Upper lobe of right lung (tissue), 1 donor: Measurements from ENCODE around the gene SYNPO. TPM values are rescaled to one million over a fixed set of nuclear protein-coding genes. Genes with fewer than 3 reads are reported as not detected.
A peak's percentile ranks its signal among the peaks of the same experiment; 100 is the strongest.

ENCODE experiments used
- ATAC-seq: fragments of 200-7000 bp; cut with Tn5 transposase; one replicate; pipeline ENCODE4 v1.9.1; 2020; ENCODE audit warnings: mild to moderate bottlenecking, moderate library complexity
- DNase-seq: peaks from one replicate; pipeline ENCODE4 v3.0.0-alpha.2; 2020
- H3K27ac ChIP-seq: fragments of 200-600 bp; one replicate; pipeline ENCODE4 v1.8.0; 2022
- H3K27me3 ChIP-seq: fragments of 200-600 bp; one replicate; pipeline ENCODE4 v1.8.0; 2022; ENCODE audit warnings: mild to moderate bottlenecking
- H3K36me3 ChIP-seq: fragments of 200-600 bp; one replicate; pipeline ENCODE4 v1.8.0; 2022
- H3K4me1 ChIP-seq: fragments of 200-600 bp; one replicate; pipeline ENCODE4 v1.8.0; 2022
- H3K4me3 ChIP-seq: fragments of 200-600 bp; one replicate; pipeline ENCODE4 v1.8.0; 2022; ENCODE audit warnings: mild to moderate bottlenecking
- H3K9me3 ChIP-seq: fragments of 200-600 bp; one replicate; pipeline ENCODE4 v1.8.0; 2022
- intact Hi-C: fragments of 100-400 bp; cut with DNase I; formaldehyde crosslinking; loops from one replicate; pipeline ENCODE4 v1.11.0; 2022
- total RNA-seq: library from RNA; stranded (reverse); fragmentation: NEBNext Ultra II Directional; extraction: Animal tissue kit (Norgen Biotek cat#: 25700); gene quantifications from one replicate; pipeline ENCODE4 v1.2.1, GENCODE V29; 2021
- TF ChIP-seq, protein P1 (sequence below): fragments of 200-600 bp; IDR thresholded peaks from one replicate; pipeline ENCODE4 v1.8.0; 2022; ENCODE audit warnings: antibody characterized with exemption
- donor health status: DM: no; HTN: yes; CAD: no; lungs with severe emphysema.

The SYNPO gene
- total RNA-seq, 1 donor from 2014 or later, result 151 TPM

DNA sequence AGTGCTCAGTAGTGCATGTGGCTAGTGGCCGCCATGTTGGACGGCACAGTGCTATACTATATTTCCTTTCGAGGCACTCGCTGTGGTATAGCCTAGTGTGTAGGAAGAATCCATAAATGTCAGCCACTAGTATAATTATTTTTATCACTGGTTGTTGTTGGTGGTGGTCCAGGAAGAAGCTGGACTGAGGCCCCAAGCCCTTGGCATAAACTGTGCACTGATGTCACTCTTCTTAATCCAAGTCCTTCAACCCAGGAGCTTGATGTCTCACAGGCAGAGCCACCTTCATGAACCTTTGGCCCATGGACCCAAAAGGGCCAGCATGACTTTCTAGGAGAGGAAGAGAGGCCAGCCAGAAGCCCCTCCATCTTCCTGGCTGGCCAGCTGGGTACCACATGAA is 32.5 kb upstream of the SYNPO start:
- ATAC-seq (no peak), DNase-seq (no peak)
- intact Hi-C loops, result no loop called here
- TF ChIP-seq, protein P1, sequence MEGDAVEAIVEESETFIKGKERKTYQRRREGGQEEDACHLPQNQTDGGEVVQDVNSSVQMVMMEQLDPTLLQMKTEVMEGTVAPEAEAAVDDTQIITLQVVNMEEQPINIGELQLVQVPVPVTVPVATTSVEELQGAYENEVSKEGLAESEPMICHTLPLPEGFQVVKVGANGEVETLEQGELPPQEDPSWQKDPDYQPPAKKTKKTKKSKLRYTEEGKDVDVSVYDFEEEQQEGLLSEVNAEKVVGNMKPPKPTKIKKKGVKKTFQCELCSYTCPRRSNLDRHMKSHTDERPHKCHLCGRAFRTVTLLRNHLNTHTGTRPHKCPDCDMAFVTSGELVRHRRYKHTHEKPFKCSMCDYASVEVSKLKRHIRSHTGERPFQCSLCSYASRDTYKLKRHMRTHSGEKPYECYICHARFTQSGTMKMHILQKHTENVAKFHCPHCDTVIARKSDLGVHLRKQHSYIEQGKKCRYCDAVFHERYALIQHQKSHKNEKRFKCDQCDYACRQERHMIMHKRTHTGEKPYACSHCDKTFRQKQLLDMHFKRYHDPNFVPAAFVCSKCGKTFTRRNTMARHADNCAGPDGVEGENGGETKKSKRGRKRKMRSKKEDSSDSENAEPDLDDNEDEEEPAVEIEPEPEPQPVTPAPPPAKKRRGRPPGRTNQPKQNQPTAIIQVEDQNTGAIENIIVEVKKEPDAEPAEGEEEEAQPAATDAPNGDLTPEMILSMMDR, result no peak
- H3K4me3 ChIP-seq, result no peak overlapping the region
- H3K27ac ChIP-seq, result no peak overlapping the region
- H3K27me3 ChIP-seq, result no peaks in the 10 kb centered on the region
- H3K36me3 ChIP-seq, result no peaks in the 10 kb centered on the region
- no peaks in the 10 kb centered on the region for H3K9me3 ChIP-seq
- H3K4me1 ChIP-seq, result peaks cover 12% of the 10 kb centered on the region

DNA sequence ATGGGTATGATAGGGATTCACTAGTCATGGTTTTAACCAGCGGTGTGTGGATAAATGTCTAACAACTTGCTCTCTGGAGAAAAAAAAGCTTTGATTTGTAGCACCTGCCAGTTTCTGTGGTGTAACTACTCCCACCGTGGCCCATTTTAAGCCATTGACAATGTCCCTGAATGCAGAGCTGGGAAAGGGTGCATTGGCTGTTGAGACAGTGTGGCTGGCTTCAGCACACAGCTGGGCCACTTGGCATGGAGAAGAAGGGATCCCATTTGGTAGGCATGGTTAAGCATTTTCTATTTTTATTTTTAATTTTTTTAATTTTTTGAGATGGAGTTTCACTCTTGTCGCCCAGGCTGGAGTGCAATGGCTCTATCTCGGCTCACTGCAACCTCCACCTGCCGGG is 31.5 kb upstream of the SYNPO start:
- intact Hi-C loops, result no loop called here
- Histone ChIP-seq H3K27ac (no peak overlapping the region), H3K4me3 (no peak overlapping the region), H3K27me3 (no peaks in the 10 kb centered on the region), H3K4me1 (peaks cover 22% of the 10 kb centered on the region), H3K9me3 (no peaks in the 10 kb centered on the region), H3K36me3 (no peaks in the 10 kb centered on the region)
- ATAC-seq, result no peak
- DNase-seq, result no peak
- TF ChIP-seq, protein P1, result no peak

DNA sequence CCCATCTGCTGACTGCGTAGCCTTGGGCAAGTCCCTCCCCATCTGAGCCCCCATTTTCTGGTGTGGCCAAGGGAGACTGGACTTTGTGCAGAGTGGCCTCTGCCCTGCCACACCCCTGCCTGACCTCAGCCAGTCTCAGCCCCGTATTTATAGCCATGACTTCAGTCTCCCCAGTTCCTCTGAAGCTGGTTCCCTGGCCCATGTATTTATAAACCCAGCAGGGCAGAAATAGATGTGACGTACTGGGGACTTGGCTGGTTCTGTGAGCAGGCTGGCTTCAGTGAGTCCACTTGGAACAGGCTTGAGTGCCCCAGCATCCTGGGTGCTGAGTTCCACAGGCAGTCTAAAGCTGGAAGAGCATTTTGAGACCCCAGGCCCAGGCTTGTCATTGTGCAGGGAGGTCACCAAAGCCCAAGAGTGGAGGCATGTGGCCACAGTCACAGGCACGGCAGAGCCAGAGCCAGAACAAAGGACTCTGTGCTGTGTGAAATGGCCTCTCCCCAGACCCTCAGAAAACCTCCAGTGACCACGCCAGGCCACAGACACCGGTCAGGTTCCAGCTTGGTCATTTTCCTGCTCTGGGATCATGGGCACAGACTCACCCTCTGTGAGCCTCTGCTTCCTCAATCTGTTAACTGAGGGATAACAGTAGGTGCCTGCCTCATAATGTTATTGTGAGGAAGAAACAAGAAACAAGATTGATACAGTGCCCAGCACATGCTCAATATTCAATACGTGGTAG is 30.4 kb upstream of the SYNPO start:
- Histone ChIP-seq H3K27ac (peak overlapping the region; percentile 26), H3K4me1 (peaks cover 33% of the 10 kb centered on the region), H3K36me3 (no peaks in the 10 kb centered on the region), H3K27me3 (no peaks in the 10 kb centered on the region), H3K4me3 (no peak overlapping the region), H3K9me3 (no peaks in the 10 kb centered on the region)
- DNase-seq (no peak), ATAC-seq (peak; percentile 61)
- TF ChIP-seq, protein P1, result no peak
- intact Hi-C loops, result no loop called here

DNA sequence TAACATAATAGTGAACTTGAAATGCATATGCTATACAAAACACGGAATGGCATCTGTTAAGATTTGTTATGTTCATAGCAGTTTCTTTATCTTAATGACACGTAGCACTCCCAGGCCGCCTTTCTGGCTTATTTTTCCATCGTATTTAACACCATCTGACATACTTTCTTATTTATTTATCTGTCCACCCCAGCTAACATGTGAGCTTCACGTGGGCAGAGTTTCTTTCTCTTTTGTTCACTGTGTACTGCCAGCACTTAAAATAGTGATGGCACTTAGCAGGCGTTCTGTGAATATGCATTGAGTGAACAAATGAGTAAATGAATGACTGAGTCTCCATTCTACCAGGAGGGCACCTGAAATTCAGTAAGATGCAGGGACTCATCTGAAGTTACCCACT is 29.4 kb upstream of the SYNPO start:
- Histone ChIP-seq H3K4me3 (no peak overlapping the region), H3K36me3 (no peaks in the 10 kb centered on the region), H3K9me3 (no peaks in the 10 kb centered on the region), H3K27me3 (no peaks in the 10 kb centered on the region), H3K4me1 (peaks cover 42% of the 10 kb centered on the region), H3K27ac (no peak overlapping the region)
- TF ChIP-seq, protein P1, result no peak
- no peak for ATAC-seq
- no peak for DNase-seq
- intact Hi-C loops, result no loop called here

DNA sequence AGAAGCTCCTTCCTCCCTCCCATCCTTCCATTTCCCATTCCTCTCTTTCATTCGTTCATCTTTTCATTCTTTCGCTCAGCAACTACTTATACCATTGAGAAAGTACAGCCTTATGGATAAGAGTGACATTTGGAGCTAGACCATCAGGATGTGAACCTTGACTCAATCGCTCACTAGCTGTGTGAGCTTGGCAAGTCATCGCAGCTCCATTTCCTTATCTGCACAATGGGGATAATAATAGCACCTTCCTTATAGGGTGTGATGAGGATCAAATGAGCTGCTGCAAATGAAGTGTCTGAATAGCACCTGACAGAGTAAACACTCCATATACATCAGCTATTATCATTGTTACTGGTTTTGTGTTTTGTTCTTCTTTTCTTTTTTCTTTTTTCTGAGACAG is 28.1 kb upstream of the SYNPO start:
- Histone ChIP-seq H3K4me1 (peaks cover 52% of the 10 kb centered on the region), H3K27ac (no peak overlapping the region), H3K27me3 (no peaks in the 10 kb centered on the region), H3K9me3 (no peaks in the 10 kb centered on the region), H3K4me3 (no peak overlapping the region), H3K36me3 (no peaks in the 10 kb centered on the region)
- TF ChIP-seq, protein P1, result no peak
- DNase-seq, result no peak
- intact Hi-C loops, result no loop called here
- ATAC-seq, result no peak
